Stimulated activated CD8-positive, alpha-beta memory T cell treated with anti-CD3 and anti-CD28 coated beads, Interleukin-4, amount 100 ng/mL, for 24 hours (primary cell): ENCODE measurements around the gene CIB2.
A peak's percentile ranks its signal among the peaks of the same experiment; 100 is the strongest.

Source experiments
- DNase-seq: peaks from one replicate; pipeline ENCODE4 v3.0.0-alpha.2; 2020; ENCODE audit warnings: low read depth

The CIB2 gene

GRCh38 chr15:78083687-78084448, 47.4 kb downstream of the CIB2 start:
- no peak for DNase-seq

GRCh38 chr15:78083186-78083585, 48.1 kb downstream of the CIB2 start:
- no peak for DNase-seq

DNA sequence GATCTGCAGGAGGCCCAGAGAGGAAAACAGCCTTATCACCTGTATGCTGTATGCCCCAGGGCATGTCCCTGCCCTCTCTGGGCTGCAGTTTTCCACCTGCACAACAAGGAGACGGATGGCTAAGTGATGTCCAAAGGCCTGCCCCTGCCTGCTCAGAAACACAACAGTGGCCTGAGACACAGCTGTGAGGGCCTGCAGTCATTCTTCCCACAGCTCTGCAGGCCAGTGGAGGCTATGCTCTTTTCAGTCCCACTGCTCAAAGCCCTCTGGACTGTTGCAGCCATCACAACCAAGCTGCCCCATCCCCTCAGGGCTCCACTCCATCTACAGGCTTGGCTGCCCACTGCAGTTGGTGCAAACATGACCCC, 48.5 kb downstream of the CIB2 start:
- no peak for DNase-seq

DNA sequence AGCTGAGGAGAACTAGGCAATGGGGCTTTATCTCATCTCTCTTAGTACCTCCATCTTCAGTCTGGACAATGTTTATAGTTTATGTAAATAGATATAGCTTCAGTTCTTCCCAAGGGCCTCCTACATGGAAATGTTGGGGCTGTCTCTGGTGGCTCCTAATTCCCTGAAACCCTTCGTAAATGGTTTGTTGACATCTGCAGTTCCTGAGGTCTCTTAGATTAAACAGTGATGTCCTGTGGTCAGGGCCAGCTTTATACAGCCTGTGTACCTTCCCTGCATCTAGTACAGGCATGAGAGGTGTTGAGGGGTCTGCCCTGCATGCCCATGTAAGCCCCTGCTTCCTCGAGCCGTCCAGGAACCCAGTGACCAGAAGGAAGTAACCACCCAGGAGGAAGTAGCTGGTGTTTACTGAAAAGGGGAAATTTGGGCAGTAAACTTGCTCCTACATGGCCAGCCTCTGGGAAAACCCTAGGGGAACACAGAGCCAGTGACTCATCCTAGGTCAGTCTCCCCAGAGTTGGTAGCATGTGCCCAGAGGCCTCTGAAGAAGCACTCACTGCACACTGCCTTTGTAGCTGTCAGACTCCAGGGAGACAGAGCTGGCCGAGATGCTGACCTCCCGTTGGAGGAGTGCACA, 49.0 kb downstream of the CIB2 start:
- no peak for DNase-seq

- no peak for DNase-seq
Measured at GRCh38 chr15:78080088-78080460, 51.2 kb downstream of the CIB2 start.

GRCh38 chr15:78079298-78080087, 51.8 kb downstream of the CIB2 start:
- no peak for DNase-seq

DNA sequence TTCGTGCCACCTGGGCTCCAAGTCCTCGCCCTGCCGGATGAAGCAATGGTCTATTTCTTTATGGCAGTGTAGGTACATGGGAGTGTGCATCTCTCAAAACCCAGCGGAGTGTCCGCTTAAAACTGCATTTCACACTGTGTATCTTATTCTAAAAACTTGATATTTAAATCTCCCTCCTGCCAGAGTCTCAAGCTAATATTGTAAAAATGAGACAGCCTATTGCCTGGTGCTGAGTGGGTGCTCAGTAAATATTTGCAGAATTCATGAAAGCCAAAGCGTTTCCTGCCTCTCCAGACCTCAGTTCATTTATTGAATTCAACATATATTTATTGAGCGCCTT, 53.4 kb downstream of the CIB2 start:
- no peak for DNase-seq

- peak; percentile 66 for DNase-seq
Measured at GRCh38 chr15:78077053-78077870, 54.0 kb downstream of the CIB2 start, which contains the start of gene TBC1D2B. TBC1D2B (minus strand) TSS chr15:78077711; CDS start chr15:78077652, 59 bp downstream.

GRCh38 chr15:78076231-78077052, 54.8 kb downstream of the CIB2 start:
- no peak for DNase-seq

DNA sequence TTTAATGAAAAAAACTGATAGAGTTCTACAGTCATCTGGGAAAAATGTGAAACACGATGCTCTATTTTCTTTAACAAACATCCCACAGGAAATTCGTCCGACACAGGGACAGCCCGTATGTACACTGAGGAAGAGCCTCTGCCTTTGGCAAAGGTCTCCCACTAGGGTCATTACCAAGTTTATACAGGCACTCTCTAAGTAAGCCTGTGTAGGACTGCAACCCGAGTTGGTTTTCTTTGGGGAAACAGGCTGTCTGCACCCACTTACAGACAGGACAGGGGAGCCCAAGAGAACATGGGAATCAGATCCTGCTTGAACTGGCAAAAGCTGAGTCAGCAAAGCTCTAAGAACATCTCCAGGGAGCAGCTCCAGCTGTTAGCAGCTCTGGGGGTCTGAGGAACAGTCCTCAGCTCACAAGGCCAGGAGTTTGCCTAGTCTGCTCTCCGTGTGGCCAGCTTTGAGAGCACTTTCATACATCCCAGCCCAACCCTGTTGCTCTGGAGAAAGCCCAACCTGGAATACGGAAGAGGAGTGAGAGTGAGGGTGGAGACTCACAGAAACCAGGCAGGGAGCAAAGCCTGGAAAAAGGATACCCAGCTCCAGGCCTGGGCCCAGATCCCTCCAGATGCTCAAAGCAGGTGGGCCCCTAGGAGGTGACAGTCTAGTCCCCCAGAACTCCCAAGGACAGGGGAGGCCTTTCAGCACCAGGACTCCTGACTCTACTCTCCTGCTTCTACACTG, 55.6 kb downstream of the CIB2 start:
- no peak for DNase-seq

- DNase-seq, result no peak
Measured at GRCh38 chr15:78073046-78073787, 58.0 kb downstream of the CIB2 start.

DNA sequence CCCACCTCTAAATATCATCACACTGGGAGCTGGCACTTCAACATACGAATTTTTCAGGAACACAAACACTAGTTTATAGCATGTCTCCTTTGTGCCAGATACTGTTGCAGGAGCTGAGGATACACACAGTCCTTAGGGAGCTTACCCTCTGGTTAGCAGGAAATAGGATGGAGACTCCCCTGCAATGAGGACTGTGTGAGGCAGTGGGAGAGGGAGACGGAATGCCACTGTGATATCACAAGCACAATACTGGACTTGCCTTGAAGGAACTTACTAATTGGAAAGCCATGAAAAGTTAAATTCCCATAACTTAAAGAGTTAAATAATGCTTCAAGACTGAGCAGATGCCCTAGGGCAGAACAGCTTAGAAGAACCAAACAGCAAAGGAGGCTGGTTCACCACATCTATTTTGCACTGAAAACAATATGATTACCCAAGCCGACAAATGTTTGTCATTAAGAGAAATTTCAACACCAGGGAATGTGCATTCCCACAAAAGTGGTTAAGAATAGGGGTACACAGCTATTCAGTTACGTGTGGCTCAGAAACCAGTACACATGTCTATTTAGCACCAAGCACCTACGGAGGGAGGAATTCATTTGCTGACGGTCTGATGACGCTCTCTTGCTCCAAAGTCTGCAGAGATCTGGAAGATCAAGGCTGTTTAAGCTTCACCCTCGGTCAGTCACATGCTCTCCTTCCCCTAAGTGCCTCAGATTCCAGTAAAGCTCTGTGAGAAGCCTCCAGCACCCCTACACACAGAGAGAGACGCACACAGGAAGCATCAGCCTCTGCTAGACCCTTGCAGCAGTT, 59.0 kb downstream of the CIB2 start:
- DNase-seq, result no peak

DNA sequence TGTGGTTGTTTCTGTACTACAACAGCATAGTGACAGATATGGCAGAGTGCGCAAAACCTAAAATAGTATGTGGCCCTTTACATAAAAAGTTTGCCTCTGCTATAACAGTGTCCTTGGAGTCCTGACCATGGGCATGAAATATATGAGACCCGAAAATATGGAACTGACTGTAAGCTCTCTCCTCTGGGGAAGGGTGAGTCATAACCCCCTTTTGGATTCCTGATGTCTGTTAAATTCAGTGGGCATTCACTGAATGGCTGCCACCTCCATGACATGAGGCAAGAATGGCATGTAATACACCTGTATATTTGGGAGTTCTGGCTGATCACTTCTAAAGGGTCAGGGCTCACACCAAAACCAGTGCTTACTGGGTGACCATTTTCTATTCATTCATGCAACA, 59.9 kb downstream of the CIB2 start:
- no peak for DNase-seq

GRCh38 chr15:78070049-78070700, 61.1 kb downstream of the CIB2 start:
- no peak for DNase-seq

DNA sequence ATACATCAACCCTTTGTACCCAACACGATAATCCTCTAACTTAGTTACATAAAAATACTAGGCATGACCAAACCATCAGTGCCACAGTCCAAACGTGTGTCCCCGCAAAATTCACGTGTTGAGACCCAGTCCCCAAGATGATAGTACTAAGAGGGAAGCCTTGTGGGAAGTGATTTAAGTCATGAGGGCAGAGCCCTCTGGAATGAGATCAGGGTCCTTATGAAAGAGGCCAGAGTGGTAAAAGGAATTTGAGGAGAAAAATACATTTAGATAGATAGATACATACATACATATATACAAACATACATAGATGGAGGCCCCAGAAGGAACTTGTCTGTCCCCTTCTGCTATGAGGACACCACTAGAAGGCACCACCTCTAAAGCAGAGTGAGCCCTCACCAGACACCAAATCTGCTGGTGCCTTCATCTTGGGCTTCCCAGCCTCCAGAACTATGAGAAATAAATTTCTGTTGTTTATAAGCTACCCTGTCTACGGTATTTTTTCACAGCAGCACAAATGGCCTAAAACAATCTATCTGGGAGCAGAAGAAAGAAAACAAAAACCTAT, 61.7 kb downstream of the CIB2 start:
- no peak for DNase-seq

DNA sequence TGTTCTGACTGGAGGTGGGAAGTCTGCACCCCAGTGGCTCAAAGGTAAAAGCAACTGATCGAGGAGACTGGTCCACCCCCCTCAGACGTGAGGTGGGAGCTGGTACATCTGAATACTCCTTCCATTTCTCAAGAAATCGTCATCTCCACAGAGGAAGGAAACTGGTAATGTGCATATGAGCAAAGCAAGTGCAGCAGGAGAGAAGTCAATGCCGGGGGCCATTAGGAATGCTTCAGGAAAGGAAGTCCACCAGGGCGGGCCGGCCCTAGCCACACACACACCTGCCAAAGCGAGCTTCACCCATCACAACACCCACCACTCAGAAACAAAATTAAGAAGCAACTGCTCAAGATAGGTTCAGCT, 62.2 kb downstream of the CIB2 start:
- DNase-seq, result no peak

GRCh38 chr15:78067328-78068228, 63.7 kb downstream of the CIB2 start:
- DNase-seq, result no peak
